H9 (cell line): ENCODE measurements around the gene DUOXA1. TPM values are rescaled to one million over a fixed set of nuclear protein-coding genes. Genes with fewer than 3 reads are reported as not detected.

Experiments used
- DNase-seq: peaks from one replicate; pipeline ENCODE4 v3.0.0-alpha.2; 2017
- H2AFZ ChIP-seq: one replicate; pipeline ENCODE4 v1.6.1; 2013; ENCODE audit warnings: mild to moderate bottlenecking, low read length, control low read depth, moderate library complexity
- H2AK5ac ChIP-seq: 2 replicates; pipeline ENCODE4 v1.6.1; 2013; ENCODE audit warnings: low read length, control low read depth, mixed read lengths; ENCODE audit not compliant: insufficient read length
- H2BK120ac ChIP-seq: one replicate; pipeline ENCODE4 v1.6.1; 2013; ENCODE audit warnings: low read depth, mild to moderate bottlenecking, low read length, control low read depth, inconsistent platforms; ENCODE audit not compliant: poor library complexity, severe bottlenecking
- H2BK12ac ChIP-seq: 2 replicates; pipeline ENCODE4 v1.6.1; 2013; ENCODE audit warnings: low read length, control low read depth, mixed read lengths, low read depth; ENCODE audit not compliant: insufficient read length
- H2BK15ac ChIP-seq: 2 replicates; pipeline ENCODE4 v1.6.1; 2013; ENCODE audit warnings: low read depth, low read length, control low read depth
- H2BK20ac ChIP-seq: one replicate; pipeline ENCODE4 v1.6.1; 2013; ENCODE audit warnings: low read depth, mild to moderate bottlenecking, low read length, control low read depth, inconsistent platforms; ENCODE audit not compliant: poor library complexity, severe bottlenecking
- H2BK5ac ChIP-seq: 2 replicates; pipeline ENCODE4 v1.6.1; 2013; ENCODE audit warnings: low read length, control low read depth, mixed read lengths; ENCODE audit not compliant: insufficient read length
- H3K14ac ChIP-seq: 2 replicates; pipeline ENCODE4 v1.6.1; 2013; ENCODE audit warnings: low read length, control low read depth; ENCODE audit not compliant: insufficient read depth
- H3K18ac ChIP-seq: 2 replicates; pipeline ENCODE4 v1.6.1; 2013; ENCODE audit warnings: low read depth, mild to moderate bottlenecking, mixed read lengths, low read length, control low read depth; ENCODE audit not compliant: insufficient read length
- H3K23ac ChIP-seq: 2 replicates; pipeline ENCODE4 v1.6.1; 2013; ENCODE audit warnings: low read length, control low read depth, mixed read lengths, low read depth; ENCODE audit not compliant: insufficient read length
- H3K23me2 ChIP-seq: 2 replicates; pipeline ENCODE4 v1.6.1; 2013; ENCODE audit warnings: low read depth, mild to moderate bottlenecking, mixed read lengths, low read length, control low read depth; ENCODE audit not compliant: insufficient read length, poor library complexity, severe bottlenecking
- H3K27ac ChIP-seq: 2 replicates; pipeline ENCODE4 v1.5.1; 2013; ENCODE audit warnings: low read length, control low read depth, mixed read lengths, low read depth; ENCODE audit not compliant: insufficient read length
- H3K27me3 ChIP-seq: 2 replicates; pipeline ENCODE4 v1.6.1; 2013; ENCODE audit warnings: low read length, control low read depth, inconsistent platforms; ENCODE audit not compliant: insufficient read depth
- H3K4ac ChIP-seq: 2 replicates; pipeline ENCODE4 v1.6.1; 2013; ENCODE audit warnings: low read depth, mild to moderate bottlenecking, control low read depth, inconsistent platforms, low read length, moderate library complexity
- H3K4me1 ChIP-seq: 2 replicates; pipeline ENCODE4 v1.6.1; 2013; ENCODE audit warnings: low read length, control low read depth, inconsistent platforms; ENCODE audit not compliant: insufficient read depth
- H3K4me2 ChIP-seq: 2 replicates; pipeline ENCODE4 v1.6.1; 2013; ENCODE audit warnings: low read length, control low read depth, mixed read lengths; ENCODE audit not compliant: insufficient read length, insufficient read depth
- H3K56ac ChIP-seq: 2 replicates; pipeline ENCODE4 v1.6.1; 2013; ENCODE audit warnings: low read depth, mild to moderate bottlenecking, mixed read lengths, low read length, control low read depth; ENCODE audit not compliant: insufficient read length
- H3K79me1 ChIP-seq: 2 replicates; pipeline ENCODE4 v1.6.1; 2013; ENCODE audit warnings: low read depth, mild to moderate bottlenecking, moderate library complexity, low read length, control low read depth, inconsistent platforms; ENCODE audit not compliant: insufficient read depth, poor library complexity, severe bottlenecking
- H3K79me2 ChIP-seq: 2 replicates; pipeline ENCODE4 v1.6.1; 2013; ENCODE audit warnings: low read length, control low read depth, inconsistent platforms; ENCODE audit not compliant: insufficient read depth
- H3K9ac ChIP-seq: 2 replicates; pipeline ENCODE4 v1.6.1; 2013; ENCODE audit warnings: low read length, control low read depth, mixed read lengths; ENCODE audit not compliant: insufficient read length; ENCODE audit errors: extremely low read depth
- H3K9me3 ChIP-seq: one replicate; pipeline ENCODE4 v1.6.1; 2013; ENCODE audit warnings: low read depth, low read length, inconsistent platforms; ENCODE audit not compliant: control insufficient read depth
- H3T11ph ChIP-seq: one replicate; pipeline ENCODE4 v1.6.1; 2013; ENCODE audit warnings: mild to moderate bottlenecking, low read length, control low read depth, inconsistent platforms
- H4K20me1 ChIP-seq: one replicate; pipeline ENCODE4 v1.6.1; 2013; ENCODE audit not compliant: control insufficient read depth, insufficient read length, insufficient read depth
- H4K5ac ChIP-seq: 2 replicates; pipeline ENCODE4 v1.6.1; 2013; ENCODE audit warnings: low read depth, mild to moderate bottlenecking, mixed read lengths, low read length, control low read depth; ENCODE audit not compliant: insufficient read length
- H4K8ac ChIP-seq: replicated peaks from 2 replicates; pipeline ENCODE4 v1.6.1; 2013; ENCODE audit warnings: low read length, control low read depth, mixed read lengths, low read depth; ENCODE audit not compliant: insufficient read length
- H4K91ac ChIP-seq: 2 replicates; pipeline ENCODE4 v1.6.1; 2013; ENCODE audit warnings: low read depth, mild to moderate bottlenecking, moderate library complexity, mixed read lengths, low read length, control low read depth; ENCODE audit not compliant: insufficient read length
- H3K27ac Mint-ChIP-seq, 3 experiments: 2 replicates in 2 of 3; 3 replicates in 1 of 3; pipeline ENCODE4 v1.8.0; 2020 to 2021; ENCODE audit warnings: mixed read lengths in 3 of 3, mild to moderate bottlenecking in 1 of 3, moderate library complexity in 1 of 3
- H3K27me3 Mint-ChIP-seq: 2 replicates; pipeline ENCODE4 v1.8.0; 2021; ENCODE audit warnings: low read depth, mild to moderate bottlenecking, moderate library complexity, mixed read lengths
- H3K36me3 Mint-ChIP-seq, 3 experiments: 2 replicates in 2 of 3; 3 replicates in 1 of 3; pipeline ENCODE4 v1.8.0; 2020 to 2021; ENCODE audit warnings: low read depth in 3 of 3, mixed read lengths in 3 of 3; ENCODE audit not compliant: insufficient read depth in 1 of 3
- H3K4me1 Mint-ChIP-seq, 2 experiments: 2 replicates each; pipeline ENCODE4 v1.8.0; 2020; ENCODE audit warnings: mixed read lengths in 2 of 2
- H3K4me3 Mint-ChIP-seq, 2 experiments: 2 replicates in 1 of 2; 3 replicates in 1 of 2; pipeline ENCODE4 v1.8.0; 2020 to 2021; ENCODE audit warnings: mild to moderate bottlenecking in 2 of 2, mixed read lengths in 2 of 2, moderate library complexity in 1 of 2
- H3K9me3 Mint-ChIP-seq, 2 experiments: 2 replicates in 1 of 2; 3 replicates in 1 of 2; pipeline ENCODE4 v1.8.0; 2020; ENCODE audit warnings: mild to moderate bottlenecking in 2 of 2, mixed read lengths in 2 of 2, moderate library complexity in 1 of 2
- CTCF ChIP-seq: fragments of 200-600 bp; sonication (generic); conservative IDR thresholded peaks from 3 replicates; pipeline ENCODE4 v1.8.0; 2021; ENCODE audit warnings: antibody characterized with exemption, mild to moderate bottlenecking
- WGBS: extraction: QIAGEN DNeasy Blood & Tissue Kit; methylation state at CpG from one replicate; pipeline ENCODE4 v1.1.7; 2013; ENCODE audit warnings: missing lambda C conversion rate, low lambda C conversion rate, mixed read lengths; ENCODE audit not compliant: insufficient read length; ENCODE audit errors: extremely low coverage; 5-methylcytosine and 5-hydroxymethylcytosine counted together
- total RNA-seq: library from RNA; stranded (reverse); gene quantifications from 2 replicates; pipeline ENCODE4 v1.2.1, GENCODE V29; 2021

Gene DUOXA1
- total RNA-seq, 1 experiment from 2014 or later: 1.2 TPM

- H3K23me2 ChIP-seq: no peaks in the 10 kb centered on the region
- no peak overlapping the region for H2BK15ac ChIP-seq
- H3K4me1 ChIP-seq: peaks cover 7% of the 10 kb centered on the region
- H3K27ac ChIP-seq: no peak overlapping the region
- no peaks in the 10 kb centered on the region for H3K27me3 ChIP-seq
- WGBS: no CpG with 5 or more reads among the region's 6 CpGs
- H3K14ac ChIP-seq: no peak overlapping the region
- Mint-ChIP-seq H3K4me1 (peaks cover 17 to 18% of the 10 kb centered on the region in 2 experiments), H3K27me3 (no peaks in the 10 kb centered on the region), H3K4me3 (no peak overlapping the region), H3K9me3 (no peaks in the 10 kb centered on the region), H3K27ac (no peak overlapping the region), H3K36me3 (peaks cover 28 to 38% (median 30%) of the 10 kb centered on the region in 3 experiments; a peak in 6 of 7 replicates)
- H4K91ac ChIP-seq: no peak overlapping the region
- H3K9ac ChIP-seq: no peak overlapping the region
- TF ChIP-seq CTCF: no peak
- no peak overlapping the region for H2AK5ac ChIP-seq
- no peak overlapping the region for H4K5ac ChIP-seq
- H4K20me1 ChIP-seq: no peaks in the 10 kb centered on the region
- no peak overlapping the region for H3T11ph ChIP-seq
- no peak overlapping the region for H2BK20ac ChIP-seq
- H3K9me3 ChIP-seq: no peaks in the 10 kb centered on the region
- no peak overlapping the region for H3K56ac ChIP-seq
- no peaks in the 10 kb centered on the region for H3K79me2 ChIP-seq
- no peak overlapping the region for H2AFZ ChIP-seq
- DNase-seq: no peak
- no peak overlapping the region for H3K4me2 ChIP-seq
- H3K79me1 ChIP-seq: no peaks in the 10 kb centered on the region
- H3K4ac ChIP-seq: no peak overlapping the region
- H4K8ac ChIP-seq: no peak overlapping the region
- no peak overlapping the region for H3K18ac ChIP-seq
- H2BK120ac ChIP-seq: no peak overlapping the region
- no peak overlapping the region for H2BK5ac ChIP-seq
- no peak overlapping the region for H2BK12ac ChIP-seq
- H3K23ac ChIP-seq: no peak overlapping the region
These were observed 44.4 kb upstream of the DUOXA1 start for GRCh38 chr15:45174069-45174468.
